Measurements from ENCODE around the gene ASTL. TPM values are rescaled to one million over a fixed set of nuclear protein-coding genes. Genes with fewer than 3 reads are reported as not detected.

The ASTL gene
- total and polyA plus RNA-seq, 9 of the 15 experiments (the other 6 are each of a cell fraction or from before 2014, with no cell fraction given), result not detected

DNA sequence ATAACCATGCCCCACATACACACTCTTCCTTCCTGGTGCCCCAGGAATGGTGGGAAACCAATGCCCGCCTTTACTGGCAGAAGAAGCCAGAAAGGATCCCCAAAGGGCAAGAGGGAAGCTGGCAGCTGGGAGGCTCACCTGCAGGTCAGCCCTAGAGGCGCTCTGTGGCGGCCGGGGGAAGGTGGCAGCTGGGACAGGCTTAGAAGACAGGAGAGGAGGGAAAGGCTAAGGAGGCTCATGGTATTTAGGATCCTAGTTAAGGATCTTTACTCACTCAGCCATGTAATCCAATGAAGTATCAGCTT, 45.8 kb downstream of the ASTL start:
- Histone ChIP-seq H3K9me1 (ENCODE audit: control insufficient read depth, insufficient read depth, low read length) (no peaks in the 10 kb centered on the region), H3K4me1 (replicated peaks in 1 of 2; ENCODE audit: control insufficient read depth in 2 of 2, insufficient read depth in 2 of 2, low read length in 2 of 2) (peaks cover 11 to 32% of the 10 kb centered on the region in 2 experiments; a peak in 4 of 5 replicates), H3K4me3 (no peak overlapping the region), H3K79me2 (ENCODE audit: control insufficient read depth, insufficient read depth, low read length) (no peaks in the 10 kb centered on the region), H3K4me2 (ENCODE audit: insufficient read depth, low read length) (no peak overlapping the region), H3K9ac (ENCODE audit: insufficient read depth in 1 of 2, low read depth in 2 of 2, low read length in 2 of 2) (no peak overlapping the region), H4K20me1 (replicated peaks; ENCODE audit: control insufficient read depth, insufficient read depth, low read length) (no peaks in the 10 kb centered on the region; the same call in 1 of the 2 replicates), H3K9me3 (replicated peaks; ENCODE audit: control insufficient read depth, insufficient read depth, low read depth, low read length) (no peaks in the 10 kb centered on the region), H3K36me3 (ENCODE audit: control insufficient read depth, insufficient read depth, low read length) (no peaks in the 10 kb centered on the region), H3K27me3 (ENCODE audit: control insufficient read depth in 2 of 2, insufficient read depth in 2 of 2, low read length in 2 of 2) (peaks cover 3 to 13% of the 10 kb centered on the region in 2 experiments; a peak in 1 of 5 replicates), H2AFZ (ENCODE audit: low read depth, low read length) (no peak overlapping the region), H3K27ac (ENCODE audit: extremely low read depth, low read depth, low read length) (no peak overlapping the region)
- TF ChIP-seq EWSR1 (IDR thresholded peaks at IDR 0.05; ENCODE audit: borderline replicate concordance, low read depth, partially characterized antibody), result no peak
- no peak for TF ChIP-seq NR2C2 (CRISPR knock-in tag; IDR thresholded peaks at IDR 0.05)
- TF ChIP-seq NR2C2 (tag; IDR thresholded peaks at IDR 0.05), result no peak
- no peak for TF ChIP-seq ZNF232 (CRISPR knock-in tag; IDR thresholded peaks at IDR 0.05)
- TF ChIP-seq ESRRA (IDR thresholded peaks at IDR 0.05; ENCODE audit: borderline replicate concordance, low read depth), result no peak
- no peak for TF ChIP-seq ELK3 (CRISPR knock-in tag; IDR thresholded peaks at IDR 0.05)
- BruUV-seq (replicated peaks), result no TSS peak
- ChIA-PET POLR2A (interaction anchor here (0.7 to 1.4 kb wide), 2 partner anchors 10 to 12 kb away, joined by 4 read pairs; no protein-coding TSS in a partner anchor), CTCF (ENCODE audit: low intra/inter-chr PET ratio) (no interaction called here)
- FAIRE-seq (no peak), DNase-seq (ENCODE audit: extremely low read depth in 1 of 4, low spot score in 3 of 4) (no peak), ATAC-seq (no peak)
- WGBS (ENCODE audit: insufficient coverage, low coverage, missing lambda C conversion rate), result 59% methylated on average over 4 of the region's 4 CpGs
- in situ Hi-C loops (cut with MboI), result loop anchor here (25.0 kb wide), 1 partner anchor 305 kb away; no protein-coding TSS in a partner anchor
- intact Hi-C loops (cut with micrococcal nuclease), result no loop called here
